Calu3 (cell line): Measurements from ENCODE around the gene UCP2. TPM values are rescaled to one million over a fixed set of nuclear protein-coding genes. Genes with fewer than 3 reads are reported as not detected.

Source experiments
- BruUV-seq: library from RNA; stranded (reverse); fragments of 400-500 nt; replicated peaks from 2 replicates; lab custom pipeline; 2021; lab: Mats Ljungman, UMichigan
- CTCF ChIA-PET: fragments of 300-600 bp; sonication (Branson Sonifier 250); formaldehyde crosslinking; loops from one replicate; lab custom pipeline; 2022; ENCODE audit warnings: antibody characterized with exemption; lab: Charles Lee
- DNase-seq: peaks from one replicate; pipeline ENCODE4 v3.0.0; 2022
- H3K27ac Mint-ChIP-seq: one replicate; pipeline ENCODE4 v1.8.0; 2022; ENCODE audit warnings: mixed read lengths; ENCODE audit not compliant: unreplicated experiment
- H3K27me3 Mint-ChIP-seq: one replicate; pipeline ENCODE4 v1.8.0; 2022; ENCODE audit warnings: mixed read lengths; ENCODE audit not compliant: unreplicated experiment
- H3K36me3 Mint-ChIP-seq: one replicate; pipeline ENCODE4 v1.8.0; 2022; ENCODE audit warnings: mild to moderate bottlenecking, moderate library complexity, mixed read lengths; ENCODE audit not compliant: insufficient read depth, unreplicated experiment
- H3K4me1 Mint-ChIP-seq: one replicate; pipeline ENCODE4 v1.8.0; 2022; ENCODE audit warnings: mild to moderate bottlenecking, low read depth, mixed read lengths; ENCODE audit not compliant: unreplicated experiment
- H3K4me3 Mint-ChIP-seq: one replicate; pipeline ENCODE4 v1.8.0; 2022; ENCODE audit warnings: mild to moderate bottlenecking, low read depth, moderate library complexity, mixed read lengths; ENCODE audit not compliant: unreplicated experiment
- H3K9me3 Mint-ChIP-seq: one replicate; pipeline ENCODE4 v1.8.0; 2022; ENCODE audit warnings: low read depth, mixed read lengths; ENCODE audit not compliant: unreplicated experiment
- CTCF ChIP-seq: fragments of 200-600 bp; IDR thresholded peaks from one replicate; pipeline ENCODE4 v1.8.0; 2022; ENCODE audit warnings: antibody characterized with exemption; ENCODE audit not compliant: unreplicated experiment
- intact Hi-C: fragments of 100-400 bp; cut with micrococcal nuclease; formaldehyde crosslinking; loops from one replicate; pipeline ENCODE4 v1.10.0; 2022; ENCODE audit not compliant: unreplicated experiment
- total RNA-seq: library from RNA; stranded (reverse); gene quantifications from 2 replicates; pipeline ENCODE4 v1.2.3, GENCODE V29; 2022

UCP2 gene
- total RNA-seq, 1 experiment from 2014 or later, result 14.7 TPM

- Mint-ChIP-seq H3K27me3 (no peaks in the 10 kb centered on the region), H3K9me3 (no peaks in the 10 kb centered on the region), H3K4me1 (no peaks in the 10 kb centered on the region), H3K27ac (no peak overlapping the region), H3K4me3 (no peak overlapping the region), H3K36me3 (peaks cover 35% of the 10 kb centered on the region)
- CTCF ChIA-PET, result interaction anchor here (0.6 to 1.3 kb wide), 13 partner anchors 14 to 581 kb away, joined by 3 to 12 read pairs (median 4); partner anchors contain the start of genes DNAJB13 and RAB6A
- no peak for DNase-seq
- TF ChIP-seq CTCF, result no peak
- no TSS peak for BruUV-seq
- intact Hi-C loops, result loop anchor here (5.0 kb wide), 2 partner anchors 305 to 455 kb away; no protein-coding TSS in a partner anchor
These were observed 50.7 kb downstream of the UCP2 start for GRCh38 chr11:73931951-73932350.

GRCh38 chr11:73931039-73931645 is 51.5 kb downstream of the UCP2 start:
- Mint-ChIP-seq H3K36me3 (peaks cover 36% of the 10 kb centered on the region), H3K27ac (no peak overlapping the region), H3K4me1 (no peaks in the 10 kb centered on the region), H3K4me3 (no peak overlapping the region), H3K9me3 (no peaks in the 10 kb centered on the region), H3K27me3 (no peaks in the 10 kb centered on the region)
- no TSS peak for BruUV-seq
- TF ChIP-seq CTCF, result peak; percentile 27
- CTCF ChIA-PET, result interaction anchor here (0.8 to 1.3 kb wide), 14 partner anchors 13 to 580 kb away, joined by 3 to 12 read pairs (median 4); partner anchors contain the start of genes DNAJB13 and RAB6A
- DNase-seq, result peak; percentile 42
- intact Hi-C loops, result loop anchor here (5.0 kb wide), 2 partner anchors 304 to 454 kb away; no protein-coding TSS in a partner anchor

- CTCF ChIA-PET, result no interaction called here
- H3K4me3 Mint-ChIP-seq, result no peak overlapping the region
- peaks cover 39% of the 10 kb centered on the region for H3K36me3 Mint-ChIP-seq
- H3K9me3 Mint-ChIP-seq, result no peaks in the 10 kb centered on the region
- no TSS peak for BruUV-seq
- H3K27ac Mint-ChIP-seq, result no peak overlapping the region
- intact Hi-C loops, result no loop called here
- DNase-seq, result no peak
- TF ChIP-seq CTCF, result no peak
- no peaks in the 10 kb centered on the region for H3K4me1 Mint-ChIP-seq
- no peaks in the 10 kb centered on the region for H3K27me3 Mint-ChIP-seq
These were observed 53.3 kb downstream of the UCP2 start for GRCh38 chr11:73929388-73929787.

Other genes starting within 250 kb of the UCP2 start
- 92.3 and 99.5 TPM in 2 replicates for gene RAB6A, start 221.8 kb downstream of the UCP2 start, total RNA-seq
- gene MRPL48, start 195.0 kb downstream of the UCP2 start, total RNA-seq, result 37.5 and 44.5 TPM in 2 replicates
- 82.5 and 93.0 TPM in 2 replicates for gene COA4, start 106.0 kb downstream of the UCP2 start, total RNA-seq
- 23.0 and 24.4 TPM in 2 replicates for gene PAAF1, start 105.8 kb downstream of the UCP2 start, total RNA-seq
- gene DNAJB13, start 31.8 kb downstream of the UCP2 start, total RNA-seq, result 0.50 and 1.1 TPM in 2 replicates
- gene UCP3, start 26.2 kb upstream of the UCP2 start, total RNA-seq, result 1.9 and 3.4 TPM in 2 replicates
- 22.2 and 26.9 TPM in 2 replicates for gene C2CD3, start 188.2 kb upstream of the UCP2 start, total RNA-seq
- gene PPME1, start 188.4 kb upstream of the UCP2 start, total RNA-seq, result 48.0 and 55.0 TPM in 2 replicates